ENCODE data around the gene SMARCA4.
A peak's percentile ranks its signal among the peaks of the same experiment; 100 is the strongest.

Gene SMARCA4

DNA sequence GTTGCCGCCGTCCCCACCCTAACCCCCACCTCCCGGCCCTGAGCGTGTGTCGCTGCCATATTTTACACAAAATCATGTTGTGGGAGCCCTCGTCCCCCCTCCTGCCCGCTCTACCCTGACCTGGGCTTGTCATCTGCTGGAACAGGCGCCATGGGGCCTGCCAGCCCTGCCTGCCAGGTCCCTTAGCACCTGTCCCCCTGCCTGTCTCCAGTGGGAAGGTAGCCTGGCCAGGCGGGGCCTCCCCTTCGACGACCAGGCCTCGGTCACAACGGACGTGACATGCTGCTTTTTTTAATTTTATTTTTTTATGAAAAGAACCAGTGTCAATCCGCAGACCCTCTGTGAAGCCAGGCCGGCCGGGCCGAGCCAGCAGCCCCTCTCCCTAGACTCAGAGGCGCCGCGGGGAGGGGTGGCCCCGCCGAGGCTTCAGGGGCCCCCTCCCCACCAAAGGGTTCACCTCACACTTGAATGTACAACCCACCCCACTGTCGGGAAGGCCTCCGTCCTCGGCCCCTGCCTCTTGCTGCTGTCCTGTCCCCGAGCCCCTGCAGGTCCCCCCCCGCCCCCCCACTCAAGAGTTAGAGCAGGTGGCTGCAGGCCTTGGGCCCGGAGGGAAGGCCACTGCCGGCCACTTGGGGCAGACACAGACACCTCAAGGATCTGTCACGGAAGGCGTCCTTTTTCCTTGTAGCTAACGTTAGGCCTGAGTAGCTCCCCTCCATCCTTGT lies 38.8 kb upstream of the SMARCA4 start:
- Histone ChIP-seq H3K27me3 (ENCODE audit: control insufficient read depth in 3 of 3, insufficient read depth in 3 of 3, low read depth in 1 of 3, low read length in 3 of 3) (no peaks in the 10 kb centered on the region), H2BK15ac (ENCODE audit: low read length) (no peak overlapping the region), H3K14ac (ENCODE audit: low read length) (no peak overlapping the region)

DNA sequence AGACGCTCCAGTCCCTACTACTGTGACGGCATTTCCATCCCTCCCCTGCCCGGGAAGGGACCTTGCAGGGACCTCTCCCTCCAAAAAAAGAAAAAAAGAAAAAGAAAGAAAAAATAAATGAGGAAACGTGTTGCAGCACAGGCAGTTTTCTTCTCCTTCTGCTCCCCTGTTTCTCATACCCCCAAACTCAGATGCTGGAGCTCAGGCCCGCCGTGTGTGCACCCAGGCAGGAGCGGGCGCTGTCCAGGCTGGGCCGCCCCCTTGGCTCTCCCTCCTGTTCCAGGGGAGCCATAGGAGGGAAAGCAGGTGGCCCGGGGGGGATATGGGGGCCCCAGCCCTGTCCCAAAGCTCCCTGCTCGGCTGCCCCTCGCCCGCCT lies 38.2 kb upstream of the SMARCA4 start:
- H3K4ac ChIP-seq (ENCODE audit: low read length): no peak overlapping the region
- H3K36me3 ChIP-seq (replicated peaks in 1 of 2; ENCODE audit: control insufficient read depth in 2 of 2, insufficient read depth in 2 of 2, low read length in 2 of 2): peaks cover 39 to 79% of the 10 kb centered on the region in 2 donors
- peaks cover under 1 to 2% of the 10 kb centered on the region in 2 donors for H3K4me1 ChIP-seq (ENCODE audit: control insufficient read depth in 2 of 2, insufficient read depth in 1 of 2, low read depth in 1 of 2, low read length in 2 of 2)
- no CpG with 5 or more reads among the region's 13 CpGs for WGBS, 2 donors (ENCODE audit: extremely low coverage in 2 of 2, insufficient read length in 2 of 2, insufficient replicate concordance in 1 of 2)
- H2BK12ac ChIP-seq (ENCODE audit: low read length): no peak overlapping the region
- H3K27ac ChIP-seq (replicated peaks; ENCODE audit: low read length): no peak overlapping the region
- H3K79me1 ChIP-seq (ENCODE audit: low read depth, low read length): peaks cover 7% of the 10 kb centered on the region
- H3K14ac ChIP-seq (ENCODE audit: low read length): no peak overlapping the region
- DNase-seq (ENCODE audit: low spot score): no peak
- H2BK120ac ChIP-seq (ENCODE audit: low read depth, low read length): no peak overlapping the region
- H3K27me3 ChIP-seq (ENCODE audit: control insufficient read depth in 3 of 3, insufficient read depth in 3 of 3, low read depth in 1 of 3, low read length in 3 of 3): no peaks in the 10 kb centered on the region
- H3K9me3 ChIP-seq (replicated peaks in 1 of 2; ENCODE audit: control insufficient read depth in 2 of 2, insufficient read depth in 1 of 2, low read depth in 1 of 2, low read length in 2 of 2): no peaks in the 10 kb centered on the region
- no peak overlapping the region for H3K18ac ChIP-seq (ENCODE audit: low read length)
- peak overlapping the region; percentile 35 for H3K23ac ChIP-seq (ENCODE audit: low read depth, low read length, poor library complexity)
- H2AFZ ChIP-seq (ENCODE audit: low read length): no peak overlapping the region
- H2AK5ac ChIP-seq (ENCODE audit: low read depth, low read length): no peak overlapping the region
- H3K4me3 ChIP-seq (ENCODE audit: low read length in 2 of 2): no peak overlapping the region
- no peak overlapping the region for H2BK5ac ChIP-seq (ENCODE audit: low read length)
- no peak overlapping the region for H4K91ac ChIP-seq (ENCODE audit: low read depth, low read length, poor library complexity)
- H4K8ac ChIP-seq (ENCODE audit: low read depth, low read length): no peak overlapping the region
- no peak overlapping the region for H3K4me2 ChIP-seq (ENCODE audit: insufficient read depth, low read length, poor library complexity, severe bottlenecking)
- no peak overlapping the region for H2BK15ac ChIP-seq (ENCODE audit: low read length)
- no peak overlapping the region for H3K9ac ChIP-seq (ENCODE audit: low read depth, low read length, poor library complexity)

More for the DNA sequence above, 38.8 kb upstream of the SMARCA4 start:
- Histone ChIP-seq H2BK5ac (ENCODE audit: low read length) (no peak overlapping the region), H3K79me1 (ENCODE audit: low read depth, low read length) (peaks cover 7% of the 10 kb centered on the region), H4K91ac (ENCODE audit: low read depth, low read length, poor library complexity) (no peak overlapping the region), H3K4ac (ENCODE audit: low read length) (no peak overlapping the region), H2BK120ac (ENCODE audit: low read depth, low read length) (no peak overlapping the region), H4K8ac (ENCODE audit: low read depth, low read length) (no peak overlapping the region), H2AK5ac (ENCODE audit: low read depth, low read length) (no peak overlapping the region), H3K23ac (ENCODE audit: low read depth, low read length, poor library complexity) (peak overlapping the region; percentile 35), H3K4me3 (ENCODE audit: low read length in 2 of 2) (no peak overlapping the region), H3K4me2 (ENCODE audit: insufficient read depth, low read length, poor library complexity, severe bottlenecking) (no peak overlapping the region), H3K4me1 (ENCODE audit: control insufficient read depth in 2 of 2, insufficient read depth in 1 of 2, low read depth in 1 of 2, low read length in 2 of 2) (no peaks in the 10 kb centered on the region), H3K9ac (ENCODE audit: low read depth, low read length, poor library complexity) (no peak overlapping the region), H3K27ac (replicated peaks; ENCODE audit: low read length) (no peak overlapping the region), H3K9me3 (replicated peaks in 1 of 2; ENCODE audit: control insufficient read depth in 2 of 2, insufficient read depth in 1 of 2, low read depth in 1 of 2, low read length in 2 of 2) (no peaks in the 10 kb centered on the region), H2BK12ac (ENCODE audit: low read length) (no peak overlapping the region), H3K18ac (ENCODE audit: low read length) (no peak overlapping the region), H3K36me3 (replicated peaks in 1 of 2; ENCODE audit: control insufficient read depth in 2 of 2, insufficient read depth in 2 of 2, low read length in 2 of 2) (peaks cover 37 to 79% of the 10 kb centered on the region in 2 donors), H2AFZ (ENCODE audit: low read length) (no peak overlapping the region)
- WGBS, 2 donors (ENCODE audit: extremely low coverage in 2 of 2, insufficient read length in 2 of 2, insufficient replicate concordance in 1 of 2): no CpG with 5 or more reads among the region's 33 CpGs
- no peak for DNase-seq (ENCODE audit: low spot score)

DNA sequence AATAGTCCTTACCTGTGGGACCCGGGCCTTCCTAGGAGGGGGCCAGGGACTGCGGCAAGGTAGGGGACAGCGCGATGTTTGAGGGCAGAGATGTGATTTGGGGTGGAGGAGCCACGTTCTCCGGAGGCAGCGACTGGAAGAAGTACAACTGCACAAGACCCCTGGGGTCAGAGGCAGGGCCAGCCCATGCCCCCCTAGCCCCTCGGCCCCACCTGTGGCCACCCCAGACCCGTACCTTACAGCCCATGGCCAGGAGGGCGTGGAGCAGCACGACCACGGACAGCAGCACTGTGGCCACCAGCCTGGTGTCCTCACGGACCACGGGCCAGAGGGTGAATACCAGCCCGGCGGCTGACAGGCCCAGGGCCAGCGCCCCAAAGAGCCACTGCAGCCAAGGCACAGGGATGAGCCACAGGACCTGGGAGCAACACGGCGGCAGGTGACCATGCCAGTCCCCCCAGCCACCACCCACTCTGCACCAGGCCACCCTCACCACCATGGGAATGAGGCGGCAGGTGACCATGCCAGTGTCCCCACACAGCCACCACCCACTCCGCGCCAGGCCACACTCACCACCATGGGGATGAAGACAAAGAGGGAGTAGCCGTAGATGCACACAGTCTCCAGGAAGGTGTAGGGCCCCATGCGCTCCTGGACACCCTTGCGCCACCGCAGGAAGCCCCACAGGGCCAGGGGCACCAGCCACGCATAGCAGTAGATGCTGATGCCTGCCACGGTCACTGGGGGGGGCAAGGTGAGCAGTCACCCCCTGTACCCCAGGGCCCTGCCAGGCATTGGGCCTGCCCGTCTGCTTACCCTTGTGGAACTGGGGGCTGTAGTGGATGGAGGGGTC lies 37.3 kb upstream of the SMARCA4 start:
- H3K23ac ChIP-seq (ENCODE audit: low read depth, low read length, poor library complexity): peak overlapping the region; percentile 52
- H2BK12ac ChIP-seq (ENCODE audit: low read length): no peak overlapping the region
- no peaks in the 10 kb centered on the region for H3K27me3 ChIP-seq (ENCODE audit: control insufficient read depth in 3 of 3, insufficient read depth in 3 of 3, low read depth in 1 of 3, low read length in 3 of 3)
- no peak overlapping the region for H3K4me2 ChIP-seq (ENCODE audit: insufficient read depth, low read length, poor library complexity, severe bottlenecking)
- H4K8ac ChIP-seq (ENCODE audit: low read depth, low read length): no peak overlapping the region
- no peak overlapping the region for H4K91ac ChIP-seq (ENCODE audit: low read depth, low read length, poor library complexity)
- no peak overlapping the region for H2BK15ac ChIP-seq (ENCODE audit: low read length)
- H2AFZ ChIP-seq (ENCODE audit: low read length): no peak overlapping the region
- H3K4me3 ChIP-seq (ENCODE audit: low read length in 2 of 2): no peak overlapping the region
- H3K9ac ChIP-seq (ENCODE audit: low read depth, low read length, poor library complexity): no peak overlapping the region
- H3K9me3 ChIP-seq (replicated peaks in 1 of 2; ENCODE audit: control insufficient read depth in 2 of 2, insufficient read depth in 1 of 2, low read depth in 1 of 2, low read length in 2 of 2): no peaks in the 10 kb centered on the region
- H3K4me1 ChIP-seq (ENCODE audit: control insufficient read depth in 2 of 2, insufficient read depth in 1 of 2, low read depth in 1 of 2, low read length in 2 of 2): peaks cover 5% of the 10 kb centered on the region in 2 donors
- H2BK5ac ChIP-seq (ENCODE audit: low read length): peak overlapping the region; percentile 66
- H3K27ac ChIP-seq (replicated peaks; ENCODE audit: low read length): no peak overlapping the region
- H2BK120ac ChIP-seq (ENCODE audit: low read depth, low read length): peak overlapping the region; percentile 61
- WGBS, 2 donors (ENCODE audit: extremely low coverage in 2 of 2, insufficient read length in 2 of 2, insufficient replicate concordance in 1 of 2): no CpG with 5 or more reads among the region's 29 CpGs
- no peak overlapping the region for H2AK5ac ChIP-seq (ENCODE audit: low read depth, low read length)
- H3K36me3 ChIP-seq (replicated peaks in 1 of 2; ENCODE audit: control insufficient read depth in 2 of 2, insufficient read depth in 2 of 2, low read length in 2 of 2): peaks cover 38 to 71% of the 10 kb centered on the region in 2 donors
- H3K4ac ChIP-seq (ENCODE audit: low read length): no peak overlapping the region
- H3K79me1 ChIP-seq (ENCODE audit: low read depth, low read length): peaks cover 9% of the 10 kb centered on the region
- H3K14ac ChIP-seq (ENCODE audit: low read length): no peak overlapping the region
- DNase-seq (ENCODE audit: low spot score): no peak
- H3K18ac ChIP-seq (ENCODE audit: low read length): peak overlapping the region; percentile 48

DNA sequence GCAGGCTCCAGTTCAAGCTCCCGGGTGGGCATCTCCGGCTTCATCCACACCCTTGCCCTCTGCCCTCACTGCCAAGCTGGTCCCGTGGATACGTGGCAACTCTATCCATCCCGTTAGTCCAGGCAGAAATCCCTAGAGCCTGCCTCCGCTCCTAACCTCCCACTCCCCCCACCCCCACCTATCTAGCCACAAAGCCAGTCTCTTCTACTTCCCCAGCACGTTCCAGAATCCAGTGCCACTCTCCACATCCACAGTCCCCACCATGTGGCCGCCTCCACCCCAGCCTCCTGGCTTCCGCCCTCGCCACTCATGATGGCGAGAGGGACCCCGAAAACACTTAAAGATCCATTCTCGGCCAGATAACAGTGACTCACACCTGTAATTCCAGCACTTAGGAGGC lies 36.2 kb upstream of the SMARCA4 start:
- H3K27me3 ChIP-seq (ENCODE audit: control insufficient read depth in 3 of 3, insufficient read depth in 3 of 3, low read depth in 1 of 3, low read length in 3 of 3): no peaks in the 10 kb centered on the region
- DNase-seq (ENCODE audit: low spot score): no peak
- no peaks in the 10 kb centered on the region for H3K9me3 ChIP-seq (replicated peaks in 1 of 2; ENCODE audit: control insufficient read depth in 2 of 2, insufficient read depth in 1 of 2, low read depth in 1 of 2, low read length in 2 of 2)
- H2BK15ac ChIP-seq (ENCODE audit: low read length): no peak overlapping the region
- H3K4me2 ChIP-seq (ENCODE audit: insufficient read depth, low read length, poor library complexity, severe bottlenecking): no peak overlapping the region
- no peak overlapping the region for H4K91ac ChIP-seq (ENCODE audit: low read depth, low read length, poor library complexity)
- no peak overlapping the region for H4K8ac ChIP-seq (ENCODE audit: low read depth, low read length)
- no peak overlapping the region for H3K4me3 ChIP-seq (ENCODE audit: low read length in 2 of 2)
- H3K79me1 ChIP-seq (ENCODE audit: low read depth, low read length): peaks cover 18% of the 10 kb centered on the region
- peak overlapping the region; percentile 52 for H3K23ac ChIP-seq (ENCODE audit: low read depth, low read length, poor library complexity)
- no peak overlapping the region for H2BK12ac ChIP-seq (ENCODE audit: low read length)
- peak overlapping the region; percentile 66 for H2BK5ac ChIP-seq (ENCODE audit: low read length)
- peaks cover 7 to 9% of the 10 kb centered on the region in 2 donors for H3K4me1 ChIP-seq (ENCODE audit: control insufficient read depth in 2 of 2, insufficient read depth in 1 of 2, low read depth in 1 of 2, low read length in 2 of 2)
- no peak overlapping the region for H3K27ac ChIP-seq (replicated peaks; ENCODE audit: low read length)
- H3K14ac ChIP-seq (ENCODE audit: low read length): no peak overlapping the region
- no CpG with 5 or more reads among the region's 13 CpGs for WGBS, 2 donors (ENCODE audit: extremely low coverage in 2 of 2, insufficient read length in 2 of 2, insufficient replicate concordance in 1 of 2)
- H2AFZ ChIP-seq (ENCODE audit: low read length): no peak overlapping the region
- no peak overlapping the region for H3K18ac ChIP-seq (ENCODE audit: low read length)
- no peak overlapping the region for H3K4ac ChIP-seq (ENCODE audit: low read length)
- no peak overlapping the region for H3K9ac ChIP-seq (ENCODE audit: low read depth, low read length, poor library complexity)
- no peak overlapping the region for H2AK5ac ChIP-seq (ENCODE audit: low read depth, low read length)
- peaks cover 32 to 63% of the 10 kb centered on the region in 2 donors for H3K36me3 ChIP-seq (replicated peaks in 1 of 2; ENCODE audit: control insufficient read depth in 2 of 2, insufficient read depth in 2 of 2, low read length in 2 of 2)
- H2BK120ac ChIP-seq (ENCODE audit: low read depth, low read length): no peak overlapping the region

Data from neuronal stem cell (in vitro differentiated cells).